ENCODE measurements around the gene GPATCH3.

Gene GPATCH3

GRCh38 chr1:26910343-26911160 is 10.3 kb upstream of the GPATCH3 start:
- Histone ChIP-seq H3K9me3 (ENCODE audit: low read depth, low read length) (no peaks in the 10 kb centered on the region), H3K4me3 (no peak overlapping the region), H3K36me3 (ENCODE audit: insufficient read depth, low read length) (no peaks in the 10 kb centered on the region), H3K27ac (no peak overlapping the region), H3K9ac (ENCODE audit: insufficient read length) (no peak overlapping the region)
- DNase-seq (ENCODE audit: low read depth, low spot score), result no peak
- TF ChIP-seq FOXP2 (optimal IDR thresholded peaks at IDR 0.05; ENCODE audit: control extremely low read depth, extremely low read length, insufficient read depth) (no peak), POLR2AphosphoS5 (IDR thresholded peaks at IDR 0.05; ENCODE audit: borderline replicate concordance, low read depth, low read length) (no peak), EZH2 (IDR thresholded peaks at IDR 0.05) (no peak)

GRCh38 chr1:26909951-26910342 is 9.7 kb upstream of the GPATCH3 start:
- Histone ChIP-seq H3K27ac (no peak overlapping the region), H3K9me3 (ENCODE audit: low read depth, low read length) (no peaks in the 10 kb centered on the region), H3K36me3 (ENCODE audit: insufficient read depth, low read length) (no peaks in the 10 kb centered on the region), H3K9ac (ENCODE audit: insufficient read length) (no peak overlapping the region), H3K4me3 (no peak overlapping the region)
- no peak for DNase-seq (ENCODE audit: low read depth, low spot score)
- TF ChIP-seq POLR2AphosphoS5 (IDR thresholded peaks at IDR 0.05; ENCODE audit: borderline replicate concordance, low read depth, low read length), result no peak

DNA sequence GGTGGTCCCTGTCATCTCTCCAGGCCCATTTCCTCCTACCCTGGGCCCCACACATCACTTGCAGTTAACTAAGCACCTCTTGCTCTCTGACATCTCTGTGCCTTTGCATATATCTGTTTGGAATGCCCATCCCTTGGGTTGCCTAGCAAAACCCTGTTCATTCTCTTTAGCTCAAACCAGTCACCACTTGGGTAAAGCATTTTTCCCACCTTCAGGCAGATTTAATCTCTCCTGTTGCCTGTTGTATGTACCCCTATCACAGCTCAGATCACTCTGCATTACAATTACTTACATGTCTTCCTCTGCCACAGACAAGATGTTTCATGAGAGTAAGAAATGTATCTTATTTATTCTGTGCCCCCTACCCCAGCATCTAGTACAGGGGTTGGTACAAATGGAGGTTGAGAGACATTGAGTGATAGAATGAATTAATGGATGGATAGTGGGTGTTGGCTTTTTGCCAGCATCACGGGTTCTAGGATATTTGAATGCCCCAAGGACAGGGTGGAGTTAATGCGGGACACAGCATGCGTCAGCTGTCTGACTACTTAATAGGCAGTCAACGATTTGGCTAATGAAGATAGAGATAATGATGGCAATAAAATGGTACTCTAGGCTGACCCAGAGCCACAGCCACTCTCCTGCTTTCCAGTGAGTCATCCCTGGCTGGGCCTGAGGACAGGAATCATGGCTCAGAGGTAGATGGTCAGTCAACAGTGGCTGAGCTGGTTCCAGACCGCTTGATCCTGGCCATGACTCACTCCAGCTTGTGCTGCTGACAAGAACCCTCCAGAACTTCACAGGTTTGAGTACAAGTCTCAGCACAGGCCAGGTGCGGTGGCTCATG is 7.0 kb upstream of the GPATCH3 start:
- no peaks in the 10 kb centered on the region for H3K36me3 ChIP-seq (ENCODE audit: insufficient read depth, low read length)
- no peak overlapping the region for H3K9ac ChIP-seq (ENCODE audit: insufficient read length)
- no peak overlapping the region for H3K27ac ChIP-seq
- no peak for TF ChIP-seq EZH2 (IDR thresholded peaks at IDR 0.05)
- no peak for TF ChIP-seq FOXP2 (optimal IDR thresholded peaks at IDR 0.05; ENCODE audit: control extremely low read depth, extremely low read length, insufficient read depth)
- TF ChIP-seq POLR2AphosphoS5 (IDR thresholded peaks at IDR 0.05; ENCODE audit: borderline replicate concordance, low read depth, low read length), result no peak
- no peak overlapping the region for H3K4me3 ChIP-seq
- H3K9me3 ChIP-seq (ENCODE audit: low read depth, low read length), result no peaks in the 10 kb centered on the region
- no peak for DNase-seq (ENCODE audit: low read depth, low spot score)

DNA sequence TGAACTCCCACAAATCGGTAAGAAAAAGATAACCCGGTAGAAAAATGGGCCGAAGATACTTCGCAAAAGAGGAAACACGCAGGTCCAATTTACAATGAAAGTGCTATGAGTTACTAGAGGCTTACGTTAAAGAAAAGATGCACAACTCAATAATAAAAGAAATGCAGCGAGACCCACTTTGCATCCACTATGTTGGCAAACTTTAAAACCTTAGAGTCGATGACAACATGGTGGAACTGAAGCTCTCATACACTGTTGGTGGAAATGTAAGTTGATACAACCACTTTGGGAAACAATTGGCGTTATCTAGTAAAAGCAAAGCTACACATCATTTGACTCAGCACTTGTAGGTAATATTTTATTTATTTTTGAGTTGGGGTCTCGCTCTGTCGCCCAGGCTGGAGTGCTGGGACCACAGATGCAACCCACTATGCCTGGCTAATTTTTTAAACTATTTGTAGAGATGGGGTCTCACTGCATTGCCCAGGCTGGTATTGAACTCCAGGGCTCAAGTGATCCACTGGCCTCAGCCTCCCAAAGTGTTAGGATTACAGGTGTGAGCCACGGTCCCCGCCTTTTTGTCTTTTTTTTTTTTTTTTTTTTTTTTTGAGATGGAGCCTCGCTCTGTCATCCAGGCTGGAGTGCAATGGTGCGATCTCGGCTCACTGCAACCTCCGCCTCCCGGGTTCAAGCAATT is 696 bp upstream of the GPATCH3 start:
- no peaks in the 10 kb centered on the region for H3K9me3 ChIP-seq (ENCODE audit: low read depth, low read length)
- TF ChIP-seq FOXP2 (optimal IDR thresholded peaks at IDR 0.05; ENCODE audit: control extremely low read depth, extremely low read length, insufficient read depth) (no peak), EZH2 (IDR thresholded peaks at IDR 0.05) (no peak), POLR2AphosphoS5 (IDR thresholded peaks at IDR 0.05; ENCODE audit: borderline replicate concordance, low read depth, low read length) (no peak)
- H3K27ac ChIP-seq, result peak overlapping the region; percentile 79
- peak overlapping the region; percentile 97 for H3K9ac ChIP-seq (ENCODE audit: insufficient read length)
- no peak for DNase-seq (ENCODE audit: low read depth, low spot score)
- peak overlapping the region; percentile 83 for H3K4me3 ChIP-seq
- H3K36me3 ChIP-seq (ENCODE audit: insufficient read depth, low read length), result peaks cover 8% of the 10 kb centered on the region; the same call in 1 of the 2 replicates

DNA sequence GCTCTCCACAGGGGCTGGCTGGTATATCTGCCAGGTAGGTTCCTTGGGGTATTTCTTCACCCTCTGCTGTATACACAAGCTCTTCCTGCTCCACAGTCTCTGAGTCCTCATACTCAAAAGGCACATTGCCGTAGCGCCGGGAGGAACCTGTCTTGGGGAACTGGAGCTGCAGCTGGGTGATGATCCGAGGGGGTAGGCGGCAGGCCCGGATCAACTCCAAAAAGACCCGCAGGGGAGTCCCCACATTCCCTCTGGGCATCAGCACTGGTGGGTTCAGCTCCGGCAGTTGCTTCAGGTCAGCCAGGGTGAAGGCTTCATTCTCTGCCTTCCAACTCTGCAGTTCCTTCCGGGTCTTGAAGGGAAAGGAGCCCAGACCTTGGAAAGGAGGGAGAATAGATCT is 2.9 kb downstream of the GPATCH3 start:
- DNase-seq (ENCODE audit: low read depth, low spot score), result no peak
- Histone ChIP-seq H3K27ac (no peak overlapping the region), H3K9ac (ENCODE audit: insufficient read length) (no peak overlapping the region), H3K9me3 (ENCODE audit: low read depth, low read length) (no peaks in the 10 kb centered on the region), H3K36me3 (ENCODE audit: insufficient read depth, low read length) (peaks cover 36% of the 10 kb centered on the region; the same call in 1 of the 2 replicates), H3K4me3 (no peak overlapping the region)
- TF ChIP-seq EZH2 (IDR thresholded peaks at IDR 0.05) (no peak), POLR2AphosphoS5 (IDR thresholded peaks at IDR 0.05; ENCODE audit: borderline replicate concordance, low read depth, low read length) (no peak), FOXP2 (optimal IDR thresholded peaks at IDR 0.05; ENCODE audit: control extremely low read depth, extremely low read length, insufficient read depth) (no peak)

DNA sequence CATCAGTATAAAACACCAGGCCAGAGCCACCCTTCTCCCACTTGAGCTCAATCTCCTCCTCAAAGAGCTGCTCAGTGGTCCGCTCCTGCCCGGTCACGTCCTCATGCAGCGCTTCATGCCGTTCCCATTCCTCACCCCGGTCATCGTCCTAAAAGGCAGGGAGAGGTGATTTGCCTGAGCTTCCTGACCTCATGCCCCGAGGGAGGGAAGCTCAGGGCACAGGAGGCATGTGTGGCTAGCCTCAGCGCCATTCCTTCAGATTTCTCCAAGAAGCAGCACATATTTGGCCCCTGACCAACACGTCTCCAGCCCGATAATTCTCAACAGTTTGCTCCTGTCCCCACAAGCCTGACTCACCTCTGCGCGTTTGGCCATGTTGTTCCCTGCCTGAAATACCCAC is 6.0 kb downstream of the GPATCH3 start:
- Histone ChIP-seq H3K9ac (ENCODE audit: insufficient read length) (no peak overlapping the region), H3K36me3 (ENCODE audit: insufficient read depth, low read length) (peaks cover 40% of the 10 kb centered on the region; the same call in 1 of the 2 replicates), H3K4me3 (no peak overlapping the region), H3K27ac (no peak overlapping the region), H3K9me3 (ENCODE audit: low read depth, low read length) (no peaks in the 10 kb centered on the region)
- DNase-seq (ENCODE audit: low read depth, low spot score), result no peak
- no peak for TF ChIP-seq FOXP2 (optimal IDR thresholded peaks at IDR 0.05; ENCODE audit: control extremely low read depth, extremely low read length, insufficient read depth)
- no peak for TF ChIP-seq POLR2AphosphoS5 (IDR thresholded peaks at IDR 0.05; ENCODE audit: borderline replicate concordance, low read depth, low read length)
- TF ChIP-seq EZH2 (IDR thresholded peaks at IDR 0.05), result no peak

- Histone ChIP-seq H3K9ac (ENCODE audit: insufficient read length) (peak overlapping the region; percentile 96), H3K36me3 (ENCODE audit: insufficient read depth, low read length) (peaks cover 51% of the 10 kb centered on the region), H3K9me3 (ENCODE audit: low read depth, low read length) (no peaks in the 10 kb centered on the region), H3K27ac (peak overlapping the region; percentile 90), H3K4me3 (peak overlapping the region; percentile 98)
- no peak; the same call in 1 of the 2 replicates for TF ChIP-seq POLR2AphosphoS5 (IDR thresholded peaks at IDR 0.05; ENCODE audit: borderline replicate concordance, low read depth, low read length)
- no peak for TF ChIP-seq EZH2 (IDR thresholded peaks at IDR 0.05)
- TF ChIP-seq FOXP2 (optimal IDR thresholded peaks at IDR 0.05; ENCODE audit: control extremely low read depth, extremely low read length, insufficient read depth), result no peak
- DNase-seq (ENCODE audit: low read depth, low spot score), result no peak
Observed at GRCh38 chr1:26890467-26890796, 9.8 kb downstream of the GPATCH3 start.

Data from SK-N-MC (cell line).